HCT116 (cell line): ENCODE measurements around the gene TUBB1.

Experiments
- ATF3 ChIP-seq: IDR thresholded peaks from 2 replicates; pipeline ENCODE4 v1.6.1; 2012
- CEBPB ChIP-seq: IDR thresholded peaks from 2 replicates; pipeline ENCODE4 v1.6.1; 2012; ENCODE audit warnings: low read depth
- CTCF ChIP-seq, 3 experiments: fragments of 200-600 bp in 1 of 3; sonication (generic) in 1 of 3; IDR thresholded peaks in 2 of 3; conservative IDR thresholded peaks in 1 of 3; 2 replicates each; pipeline ENCODE4 v1.5.1; 2012 to 2017; ENCODE audit warnings: low read depth in 2 of 3, low read length in 2 of 3, antibody characterized with exemption in 1 of 3, borderline replicate concordance in 1 of 3, control low read depth in 1 of 3, mild to moderate bottlenecking in 1 of 3, mixed read lengths in 1 of 3, mixed run types in 1 of 3, moderate library complexity in 1 of 3; ENCODE audit not compliant: insufficient read depth in 1 of 3
- EZH2 ChIP-seq: fragments of 200-600 bp; sonication (generic); IDR thresholded peaks from 2 replicates; pipeline ENCODE4 v1.6.1; 2017; ENCODE audit warnings: antibody characterized with exemption, mixed run types
- POLR2A ChIP-seq: IDR thresholded peaks from 2 replicates; pipeline ENCODE4 v1.7.0; 2011; ENCODE audit warnings: borderline replicate concordance; ENCODE audit not compliant: insufficient read depth, insufficient read length; ENCODE audit errors: extremely low read depth
- POLR2AphosphoS5 ChIP-seq: IDR thresholded peaks from 2 replicates; pipeline ENCODE4 v1.6.1; 2011; ENCODE audit warnings: mild to moderate bottlenecking, low read depth, low read length, moderate library complexity
- SP1 ChIP-seq: IDR thresholded peaks from 2 replicates; pipeline ENCODE4 v1.6.1; 2012; ENCODE audit warnings: low read depth

DNA sequence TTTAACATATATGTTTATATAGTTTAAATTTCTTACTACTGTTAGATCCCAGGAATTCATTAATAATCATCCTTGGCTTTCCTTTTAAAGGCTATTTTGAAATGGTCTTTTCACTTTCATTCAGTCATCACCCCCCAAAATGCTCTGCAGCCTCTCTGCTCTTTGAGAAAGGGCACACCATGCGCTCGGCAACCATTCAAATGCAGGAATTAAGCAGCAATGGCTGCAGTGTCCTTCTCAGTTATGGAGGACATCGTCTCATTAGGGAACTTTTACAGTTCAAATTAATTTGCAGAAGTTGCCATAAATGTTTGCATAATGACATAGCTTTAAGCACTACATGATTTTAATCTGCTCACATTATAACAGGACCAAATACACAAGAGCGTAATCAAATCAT, 6.3 kb downstream of the TUBB1 start:
- TF ChIP-seq POLR2A (no peak), POLR2AphosphoS5 (no peak), EZH2 (no peak), CTCF (IDR thresholded peaks at IDR 0.05 in 2 of 3, conservative IDR thresholded peaks at IDR 0.05 in 1 of 3; ENCODE audit: borderline replicate concordance in 1 of 3, insufficient read depth in 1 of 3, low read depth in 2 of 3, low read length in 2 of 3) (no peak), ATF3 (no peak), SP1 (no peak), CEBPB (no peak)
